HEK293T (cell line): ENCODE measurements around the gene MAGEA10.
"Not testable (repeated sequence)": the region's sequence is repeated elsewhere in the genome, so short reads cannot be mapped to it uniquely, and the experiment has no call there.

ENCODE experiments used
- ARNT ChIP-seq: fragments of 450-650 bp; IDR thresholded peaks from 2 replicates; pipeline ENCODE4 v1.6.1; 2017; ENCODE audit warnings: mild to moderate bottlenecking
- BHLHE40 ChIP-seq: fragments of 450-650 bp; IDR thresholded peaks from 2 replicates; pipeline ENCODE4 v1.6.1; 2016; ENCODE audit warnings: mild to moderate bottlenecking, moderate library complexity, borderline replicate concordance
- ELF4 ChIP-seq: fragments of 450-650 bp; IDR thresholded peaks from 2 replicates; pipeline ENCODE4 v1.6.1; 2017; ENCODE audit warnings: antibody characterized with exemption
- FOXA1 ChIP-seq: fragments of 450-650 bp; IDR thresholded peaks from 2 replicates; pipeline ENCODE4 v1.6.1; 2016; ENCODE audit warnings: mild to moderate bottlenecking
- FOXM1 ChIP-seq: fragments of 450-650 bp; IDR thresholded peaks from 2 replicates; pipeline ENCODE4 v1.6.1; 2017; ENCODE audit warnings: mild to moderate bottlenecking, borderline replicate concordance
- PKNOX1 ChIP-seq: fragments of 450-650 bp; IDR thresholded peaks from 2 replicates; pipeline ENCODE4 v1.6.1; 2016
- SUZ12 ChIP-seq: fragments of 450-650 bp; IDR thresholded peaks from 2 replicates; pipeline ENCODE4 v1.6.1; 2016; ENCODE audit warnings: mild to moderate bottlenecking
- TARDBP ChIP-seq: fragments of 450-650 bp; IDR thresholded peaks from 2 replicates; pipeline ENCODE4 v1.6.1; 2016
- ZNF384 ChIP-seq: fragments of 450-650 bp; IDR thresholded peaks from 2 replicates; pipeline ENCODE4 v1.6.1; 2016

- not testable (repeated sequence) for TF ChIP-seq SUZ12, FOXM1, ELF4, ARNT, PKNOX1, ZNF384, FOXA1, BHLHE40, TARDBP
These were observed 37.5 kb upstream of the MAGEA10 start for GRCh38 chrX:152175892-152176291.
